ENCODE measurements around the gene SMIM44.

DNA sequence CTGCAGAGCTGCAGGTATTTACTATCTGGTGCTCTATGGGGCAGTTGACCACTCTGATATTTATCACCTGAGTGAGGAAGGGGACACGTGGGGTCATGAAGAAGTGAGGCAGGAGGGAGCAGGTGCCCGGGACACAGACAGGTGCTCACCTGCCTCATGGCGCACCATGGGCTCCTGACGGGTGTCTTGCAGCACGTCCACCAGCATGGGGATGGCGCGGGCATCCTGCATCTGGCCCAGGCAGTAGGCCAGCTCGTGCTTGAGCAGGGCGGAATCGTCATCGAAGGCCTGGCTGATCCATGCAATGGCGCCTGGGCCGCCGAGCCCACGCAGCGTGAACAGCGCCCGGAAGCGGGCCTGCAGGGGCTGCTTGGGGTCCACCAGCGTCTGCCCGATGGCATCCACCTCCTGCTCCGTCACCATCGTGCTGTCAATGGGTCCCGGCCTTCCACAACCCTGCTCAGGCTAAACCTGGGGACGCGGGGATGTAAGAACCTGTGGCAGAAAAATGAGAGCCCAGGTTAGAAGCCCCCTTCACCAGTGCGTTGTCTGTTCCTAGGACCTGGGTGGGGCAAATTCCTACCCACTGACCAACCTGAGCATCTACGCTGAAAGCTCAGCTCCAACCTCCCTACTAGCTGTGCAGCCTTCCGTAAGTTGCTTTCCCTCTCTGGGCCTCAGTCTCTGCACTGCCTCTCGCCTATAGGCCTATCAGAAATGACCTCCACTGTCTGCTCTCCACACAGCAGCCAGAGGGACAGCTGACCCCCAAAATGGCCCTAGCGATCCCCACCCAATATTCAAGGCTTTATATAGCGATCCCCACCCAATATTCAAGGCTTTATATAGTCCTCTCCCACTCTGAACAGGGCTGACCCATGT is 13.4 kb upstream of the SMIM44 start:
- TF ChIP-seq POLR2A (IDR thresholded peaks at IDR 0.05) (no peak), POLR2AphosphoS5 (IDR thresholded peaks at IDR 0.05) (no peak)
